Sciatic nerve (tissue), 2 donors: ENCODE results near the gene SAMSN1. TPM values are rescaled to one million over a fixed set of nuclear protein-coding genes. Genes with fewer than 3 reads are reported as not detected.

Source experiments
- ATAC-seq: fragments of 200-7000 bp; cut with Tn5 transposase; one replicate; pipeline ENCODE4 v1.9.1; 2020; ENCODE audit warnings: mild to moderate bottlenecking, moderate library complexity
- DNase-seq: peaks from one replicate; pipeline ENCODE4 v3.0.0-alpha.2; 2020; ENCODE audit warnings: low spot score
- intact Hi-C: fragments of 100-400 bp; cut with DNase I; formaldehyde crosslinking; loops from one replicate; pipeline ENCODE4 v1.14.2; 2022
- total RNA-seq: library from RNA; stranded (reverse); fragmentation: NEBNext Ultra II Directional; extraction: Animal tissue kit (Norgen Biotek cat#: 25700); gene quantifications from one replicate; pipeline ENCODE4 v1.2.1, GENCODE V29; 2021
- donor health status: DM: no; HTN: no; CAD: no.
- donor health status: DM: no; HTN: no; CAD: no.

Gene SAMSN1
- total RNA-seq, 1 donor from 2014 or later, result 10.8 TPM

- no peak for DNase-seq
- intact Hi-C loops, result no loop called here
- ATAC-seq, result no peak
Measured at GRCh38 chr21:14454016-14455009, 91.8 kb downstream of the SAMSN1 start.

DNA sequence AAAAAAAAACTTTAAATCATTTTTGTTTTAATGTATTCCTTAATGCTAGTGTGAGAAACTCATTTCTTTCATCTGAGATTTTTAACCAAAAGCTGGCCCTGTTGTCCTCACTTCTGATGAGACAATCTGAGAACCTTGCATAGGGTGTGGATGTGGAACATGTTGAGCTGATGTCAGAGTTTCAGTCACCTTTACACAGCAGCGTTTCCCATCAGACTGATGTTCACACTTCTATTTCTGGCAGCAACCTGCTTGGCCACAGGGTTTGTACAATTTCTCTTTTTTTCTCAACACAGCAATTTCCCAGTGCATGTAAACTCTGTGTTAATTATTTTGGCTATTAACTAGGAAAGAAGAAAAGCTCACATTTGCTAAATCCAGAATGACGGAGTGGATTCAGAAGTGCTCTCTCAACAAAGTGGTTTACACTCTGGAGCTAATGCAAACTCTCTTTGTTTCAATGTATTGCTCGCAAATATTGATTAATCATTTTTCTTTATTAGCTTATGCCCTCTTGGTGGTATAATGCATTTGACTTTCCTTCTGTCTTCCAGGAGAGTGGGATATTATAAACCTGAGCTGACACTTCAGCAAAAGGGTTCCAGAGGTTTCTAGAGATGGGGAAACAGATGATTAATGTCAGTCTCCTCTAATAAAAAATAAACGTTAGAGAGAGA, 92.6 kb downstream of the SAMSN1 start:
- intact Hi-C loops, result no loop called here
- no peak for DNase-seq
- no peak for ATAC-seq

DNA sequence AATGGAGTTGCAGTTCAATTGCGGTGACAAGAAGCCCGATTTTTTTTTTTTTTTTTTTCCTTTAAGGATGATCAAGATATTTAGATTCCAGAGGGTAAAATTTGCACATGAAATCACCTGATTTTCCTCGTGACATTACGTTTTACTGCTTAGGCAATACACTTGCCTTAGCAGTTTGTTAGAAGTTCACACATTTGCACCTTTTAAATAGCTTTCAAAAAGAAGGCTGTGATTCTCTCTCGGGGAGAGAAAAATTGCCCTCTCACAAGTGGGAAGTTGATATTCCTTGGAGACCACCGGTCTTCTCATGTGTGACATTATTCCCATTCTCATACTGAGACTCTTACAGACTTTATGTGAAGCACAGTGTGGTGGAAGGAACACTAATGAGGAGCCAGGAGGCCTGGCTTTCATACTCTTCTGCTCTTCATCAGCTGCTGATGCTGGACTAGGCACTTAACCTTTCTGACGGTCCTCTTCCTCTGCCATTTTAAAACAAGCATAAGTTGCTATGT, 93.3 kb downstream of the SAMSN1 start:
- intact Hi-C loops, result no loop called here
- ATAC-seq (no peak), DNase-seq (no peak)

GRCh38 chr21:14452031-14452726, 93.9 kb downstream of the SAMSN1 start:
- no peak for DNase-seq
- intact Hi-C loops, result no loop called here
- ATAC-seq, result no peak

- intact Hi-C loops, result no loop called here
- ATAC-seq (no peak), DNase-seq (no peak)
Measured at GRCh38 chr21:14451546-14451945, 94.6 kb downstream of the SAMSN1 start.

DNA sequence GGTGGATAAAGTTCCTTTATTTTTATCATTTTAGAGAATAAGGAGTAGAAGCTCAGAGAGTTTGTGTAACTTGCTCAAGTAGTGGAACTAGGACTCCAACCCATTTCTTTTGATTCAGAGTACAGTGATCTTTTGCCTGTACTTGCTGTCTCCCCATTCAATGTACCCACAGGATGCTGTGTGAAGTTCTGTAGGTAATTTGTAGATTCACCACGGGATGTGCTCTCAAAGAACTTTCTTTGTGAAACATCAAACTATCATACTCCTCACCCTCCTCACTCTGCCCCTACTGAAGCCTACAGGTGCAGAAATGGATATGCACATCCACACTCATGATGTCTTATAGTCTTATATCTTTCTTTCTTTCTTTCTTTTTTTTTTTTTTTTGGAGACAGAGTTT, 97.3 kb downstream of the SAMSN1 start:
- intact Hi-C loops, result no loop called here
- ATAC-seq, result no peak
- no peak for DNase-seq

GRCh38 chr21:14438211-14438610, 107.9 kb downstream of the SAMSN1 start:
- intact Hi-C loops, result no loop called here
- DNase-seq, result no peak
- no peak for ATAC-seq

DNA sequence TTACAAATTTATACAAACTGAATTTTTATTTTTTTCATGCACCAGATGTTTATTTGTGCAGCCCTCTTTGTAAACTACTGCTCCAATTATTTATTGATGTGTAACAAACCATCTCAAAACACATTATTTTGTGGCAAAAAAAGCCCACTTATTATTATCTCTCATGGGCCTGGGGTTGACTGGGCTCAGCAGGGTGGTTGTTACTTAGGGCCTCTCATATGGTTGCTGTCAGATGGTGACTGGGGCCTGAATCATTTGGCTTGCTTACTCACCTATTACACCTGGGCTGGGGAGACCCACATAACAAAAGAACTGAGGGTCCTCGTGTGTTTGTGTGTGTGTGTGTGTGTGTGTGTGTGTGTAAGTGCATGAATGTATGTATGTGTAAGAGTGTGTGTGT, 110.7 kb downstream of the SAMSN1 start:
- DNase-seq, result no peak
- no peak for ATAC-seq
- intact Hi-C loops, result no loop called here

Other genes starting within 250 kb of the SAMSN1 start
- gene HSPA13, start 163.2 kb downstream of the SAMSN1 start, total RNA-seq, result 43.3 TPM